AG04450 (cell line): ENCODE measurements around the gene MYO1F. TPM values are rescaled to one million over a fixed set of nuclear protein-coding genes. Genes with fewer than 3 reads are reported as not detected.

Experiments used
- CTCF ChIA-PET: fragments of 300-600, 350-600 bp; formaldehyde crosslinking; extraction: SDS; loops from one replicate; lab custom pipeline; 2022; ENCODE audit warnings: antibody characterized with exemption, inconsistent platforms; lab: Charles Lee
- POLR2A ChIA-PET: fragments of 350-600 bp; formaldehyde crosslinking; extraction: SDS; loops from one replicate; lab custom pipeline; 2021; ENCODE audit warnings: antibody characterized with exemption, inconsistent platforms; lab: Yijun Ruan, JAX
- DNase-seq: peaks from one replicate; pipeline ENCODE4 v3.0.0-alpha.2; 2011; ENCODE audit warnings: low read depth, low spot score
- H3K27ac ChIP-seq: one replicate; pipeline ENCODE4 v1.5.1; 2012; ENCODE audit warnings: low read depth, low read length, control low read depth
- H3K27me3 ChIP-seq: one replicate; pipeline ENCODE4 v1.6.0; 2012; ENCODE audit warnings: low read length; ENCODE audit not compliant: control insufficient read depth, insufficient read depth
- H3K4me3 ChIP-seq: 2 replicates; pipeline ENCODE4 v1.5.1; 2011; ENCODE audit warnings: mild to moderate bottlenecking, low read depth, low read length, control low read depth
- H3K9me3 ChIP-seq: 2 replicates; pipeline ENCODE4 v1.5.1; 2012; ENCODE audit warnings: low read length; ENCODE audit not compliant: control insufficient read depth, insufficient read depth
- polyA plus RNA-seq: library from polyadenylated mRNA; depleted of rRNA; stranded (reverse); fragments of >200 nt; gene quantifications from 2 replicates; pipeline ENCODE4 v1.2.3, GENCODE V29; 2011
- TF ChIP-seq, protein P1 (sequence below): IDR thresholded peaks from 2 replicates; pipeline ENCODE4 v1.5.1; 2011; ENCODE audit warnings: low read depth, low read length, control low read depth, inconsistent platforms

The MYO1F gene
- polyA plus RNA-seq, 1 experiment: 0.10 TPM

DNA sequence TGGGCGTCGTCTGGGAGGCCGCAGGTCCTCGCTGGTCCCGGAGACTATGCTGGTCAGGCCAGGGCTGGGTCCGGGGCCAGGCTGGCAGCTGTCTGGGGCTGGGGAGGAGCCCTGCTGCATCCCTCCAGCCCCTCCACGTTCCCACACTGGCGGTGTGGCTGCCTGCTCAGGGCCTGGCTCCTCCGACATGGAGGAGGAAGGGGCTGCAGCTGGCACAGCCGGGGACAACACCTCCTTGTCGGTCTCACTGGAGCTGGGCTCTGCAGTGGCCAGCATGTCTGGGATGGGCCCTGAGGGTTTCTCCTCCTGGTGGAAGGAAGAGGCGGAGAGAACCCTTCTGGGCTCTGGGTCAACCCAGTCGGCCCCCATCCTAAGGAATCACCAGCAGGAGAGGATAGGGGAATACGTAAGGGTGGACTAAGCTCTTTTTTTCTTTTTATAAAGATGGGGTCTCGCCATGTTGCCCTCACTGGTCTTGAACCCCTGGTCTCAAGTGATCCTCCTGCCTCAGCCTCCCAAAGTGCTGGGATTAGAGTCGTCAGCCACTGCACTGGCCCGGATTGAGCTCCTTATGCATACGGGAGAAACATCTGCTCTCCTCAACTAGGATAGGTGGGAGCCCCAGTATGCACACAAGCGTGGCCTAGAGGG is 64.1 kb downstream of the MYO1F start:
- peak overlapping the region; percentile 76 for H3K4me3 ChIP-seq
- peaks cover 4% of the 10 kb centered on the region; the same call in 1 of the 2 replicates for H3K9me3 ChIP-seq
- peak overlapping the region; percentile 73 for H3K27ac ChIP-seq
- CTCF ChIA-PET: interaction anchor here (0.9 to 1.7 kb wide), 7 partner anchors 8 to 569 kb away, joined by 3 to 19 read pairs (median 8); partner anchors contain the start of gene MARCHF2
- POLR2A ChIA-PET: interaction anchor here (0.5 to 2.0 kb wide), 18 partner anchors 12 to 1496 kb away, joined by 3 to 13 read pairs (median 5); partner anchors contain the start of genes ANGPTL4, HNRNPM, MARCHF2 and NDUFA7
- TF ChIP-seq, protein P1, sequence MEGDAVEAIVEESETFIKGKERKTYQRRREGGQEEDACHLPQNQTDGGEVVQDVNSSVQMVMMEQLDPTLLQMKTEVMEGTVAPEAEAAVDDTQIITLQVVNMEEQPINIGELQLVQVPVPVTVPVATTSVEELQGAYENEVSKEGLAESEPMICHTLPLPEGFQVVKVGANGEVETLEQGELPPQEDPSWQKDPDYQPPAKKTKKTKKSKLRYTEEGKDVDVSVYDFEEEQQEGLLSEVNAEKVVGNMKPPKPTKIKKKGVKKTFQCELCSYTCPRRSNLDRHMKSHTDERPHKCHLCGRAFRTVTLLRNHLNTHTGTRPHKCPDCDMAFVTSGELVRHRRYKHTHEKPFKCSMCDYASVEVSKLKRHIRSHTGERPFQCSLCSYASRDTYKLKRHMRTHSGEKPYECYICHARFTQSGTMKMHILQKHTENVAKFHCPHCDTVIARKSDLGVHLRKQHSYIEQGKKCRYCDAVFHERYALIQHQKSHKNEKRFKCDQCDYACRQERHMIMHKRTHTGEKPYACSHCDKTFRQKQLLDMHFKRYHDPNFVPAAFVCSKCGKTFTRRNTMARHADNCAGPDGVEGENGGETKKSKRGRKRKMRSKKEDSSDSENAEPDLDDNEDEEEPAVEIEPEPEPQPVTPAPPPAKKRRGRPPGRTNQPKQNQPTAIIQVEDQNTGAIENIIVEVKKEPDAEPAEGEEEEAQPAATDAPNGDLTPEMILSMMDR: peak; percentile 3; the same call in 1 of the 2 replicates
- no peak for DNase-seq
- peaks cover 3% of the 10 kb centered on the region for H3K27me3 ChIP-seq

DNA sequence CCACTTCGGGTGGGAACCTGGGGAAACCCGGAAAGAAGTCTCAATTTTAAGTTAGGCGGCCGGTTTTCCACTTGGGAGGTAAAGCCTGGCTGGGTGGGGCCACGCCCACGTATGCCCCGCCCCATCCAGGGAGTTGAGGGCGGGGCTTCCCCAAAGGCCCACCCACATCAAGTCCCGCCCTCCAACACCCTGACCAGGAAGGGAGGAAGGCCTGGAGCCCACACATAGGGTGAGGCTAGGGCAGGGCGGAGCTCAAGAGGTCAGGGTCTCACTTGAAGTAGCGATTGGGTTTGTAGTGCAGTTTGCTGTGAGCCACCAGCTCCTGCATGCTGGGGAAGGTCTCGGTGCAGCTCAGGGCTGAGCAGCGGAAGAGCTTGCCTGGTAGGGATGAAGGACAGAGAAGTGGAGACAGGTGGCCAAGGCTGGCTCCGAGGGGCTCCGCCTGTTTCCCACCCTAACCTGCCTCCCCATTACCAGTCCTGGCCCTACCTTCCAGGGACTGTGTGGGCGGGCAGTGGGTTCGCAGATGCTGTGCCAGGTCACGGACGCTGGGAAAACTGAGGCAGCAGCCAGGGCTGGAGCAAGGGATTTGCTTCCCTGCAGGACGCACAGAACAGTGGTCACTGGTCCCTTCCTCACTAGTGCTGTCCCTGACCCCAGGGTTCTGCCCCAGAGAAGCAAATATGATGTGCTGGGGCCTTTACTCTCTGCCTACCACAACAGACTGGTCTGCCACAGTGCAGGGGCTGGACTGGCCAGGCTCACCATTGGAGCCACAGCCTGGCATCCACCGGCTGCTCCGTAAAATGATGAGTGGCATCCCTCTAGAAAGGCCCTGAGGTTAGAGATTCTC is 64.9 kb downstream of the MYO1F start:
- Histone ChIP-seq H3K4me3 (no peak overlapping the region), H3K27me3 (no peaks in the 10 kb centered on the region), H3K27ac (no peak overlapping the region), H3K9me3 (peaks cover 4% of the 10 kb centered on the region; the same call in 1 of the 2 replicates)
- no peak for DNase-seq
- ChIA-PET POLR2A (interaction anchor here (1.1 to 2.0 kb wide), 3 partner anchors 14 to 1625 kb away, joined by 3 to 13 read pairs (median 9); partner anchors contain the start of genes NDUFA7 and RPS28), CTCF (interaction anchor here (1.3 to 1.7 kb wide), 4 partner anchors 69 to 568 kb away, joined by 8 to 19 read pairs (median 13); partner anchors contain the start of gene MARCHF2)
- TF ChIP-seq, protein P1: no peak

DNA sequence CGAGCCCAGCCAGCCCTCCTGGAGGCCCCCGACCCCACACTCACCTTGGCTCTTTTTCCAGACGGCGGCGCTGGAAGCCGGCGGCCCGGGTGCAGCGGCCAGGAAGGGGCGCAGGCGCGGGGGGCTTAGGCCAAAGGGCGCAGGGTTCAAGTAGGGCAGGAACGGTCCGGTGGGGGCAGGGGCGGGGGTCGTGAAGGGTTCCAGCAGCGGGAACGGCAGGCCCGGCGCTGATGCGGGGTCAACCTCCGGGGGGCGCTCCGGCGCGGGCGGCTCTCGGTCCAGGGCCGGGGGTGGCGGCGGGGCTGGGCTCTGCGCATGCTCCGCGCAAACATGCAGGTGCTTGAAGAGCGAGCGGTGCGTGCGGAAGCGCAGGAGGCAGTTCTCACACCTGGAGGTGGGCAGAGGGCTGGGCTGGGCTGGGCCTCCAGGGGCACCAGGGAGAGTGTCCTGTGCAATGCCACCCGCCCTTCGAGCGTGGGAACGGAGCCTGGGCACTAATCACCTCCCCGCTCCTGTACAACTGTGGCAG is 65.6 kb downstream of the MYO1F start:
- ChIA-PET POLR2A (interaction anchor here (1.1 kb wide), 1 partner anchor 1625 kb away, joined by 3 read pairs; no protein-coding TSS in a partner anchor), CTCF (no interaction called here)
- TF ChIP-seq, protein P1: no peak
- Histone ChIP-seq H3K27ac (no peak overlapping the region), H3K9me3 (peaks cover 4% of the 10 kb centered on the region; the same call in 1 of the 2 replicates), H3K4me3 (no peak overlapping the region), H3K27me3 (no peaks in the 10 kb centered on the region)
- DNase-seq: no peak

DNA sequence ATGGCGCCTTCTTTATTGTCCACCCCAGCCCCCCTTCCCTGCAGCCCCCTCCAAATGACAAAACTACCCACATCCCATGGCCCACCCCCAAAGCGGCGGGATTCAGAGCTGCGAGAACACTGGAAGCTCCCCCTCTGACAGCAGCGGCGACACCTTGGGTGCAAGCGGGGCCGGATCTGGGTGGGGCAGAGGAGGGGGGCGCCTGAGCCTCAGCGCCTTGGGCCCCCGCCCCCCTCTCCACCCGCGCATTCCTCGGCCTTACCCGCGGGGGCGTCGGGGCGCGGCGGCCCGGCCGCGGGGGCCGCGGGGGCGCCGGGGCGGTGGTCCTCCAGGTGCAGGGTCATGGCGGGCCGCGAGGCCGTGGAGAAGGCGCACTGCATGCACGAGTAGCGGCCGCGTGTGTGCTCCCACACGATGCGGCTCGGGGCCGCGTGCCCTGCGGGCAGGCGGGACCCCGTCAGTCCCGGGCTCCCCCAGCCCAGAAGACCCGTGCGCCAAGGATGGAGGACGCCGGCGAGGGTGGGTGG is 66.6 kb downstream of the MYO1F start:
- Histone ChIP-seq H3K4me3 (no peak overlapping the region), H3K9me3 (peaks cover 4% of the 10 kb centered on the region; the same call in 1 of the 2 replicates), H3K27me3 (no peaks in the 10 kb centered on the region), H3K27ac (no peak overlapping the region)
- TF ChIP-seq, protein P1: no peak
- no peak for DNase-seq
- ChIA-PET POLR2A (interaction anchor here (0.6 kb wide), 1 partner anchor 230 kb away, joined by 3 read pairs; no protein-coding TSS in a partner anchor), CTCF (interaction anchor here (0.6 kb wide), 1 partner anchor 68 kb away, joined by 3 read pairs; no protein-coding TSS in a partner anchor)
